ENCODE measurements around the gene TAAR8. TPM values are rescaled to one million over a fixed set of nuclear protein-coding genes. Genes with fewer than 3 reads are reported as not detected.

Gene TAAR8
- total and polyA plus RNA-seq, 2 of the 13 experiments (the other 11 are each of a cell fraction or from before 2014, with no cell fraction given) = 0.07 TPM; not detected in 1

DNA sequence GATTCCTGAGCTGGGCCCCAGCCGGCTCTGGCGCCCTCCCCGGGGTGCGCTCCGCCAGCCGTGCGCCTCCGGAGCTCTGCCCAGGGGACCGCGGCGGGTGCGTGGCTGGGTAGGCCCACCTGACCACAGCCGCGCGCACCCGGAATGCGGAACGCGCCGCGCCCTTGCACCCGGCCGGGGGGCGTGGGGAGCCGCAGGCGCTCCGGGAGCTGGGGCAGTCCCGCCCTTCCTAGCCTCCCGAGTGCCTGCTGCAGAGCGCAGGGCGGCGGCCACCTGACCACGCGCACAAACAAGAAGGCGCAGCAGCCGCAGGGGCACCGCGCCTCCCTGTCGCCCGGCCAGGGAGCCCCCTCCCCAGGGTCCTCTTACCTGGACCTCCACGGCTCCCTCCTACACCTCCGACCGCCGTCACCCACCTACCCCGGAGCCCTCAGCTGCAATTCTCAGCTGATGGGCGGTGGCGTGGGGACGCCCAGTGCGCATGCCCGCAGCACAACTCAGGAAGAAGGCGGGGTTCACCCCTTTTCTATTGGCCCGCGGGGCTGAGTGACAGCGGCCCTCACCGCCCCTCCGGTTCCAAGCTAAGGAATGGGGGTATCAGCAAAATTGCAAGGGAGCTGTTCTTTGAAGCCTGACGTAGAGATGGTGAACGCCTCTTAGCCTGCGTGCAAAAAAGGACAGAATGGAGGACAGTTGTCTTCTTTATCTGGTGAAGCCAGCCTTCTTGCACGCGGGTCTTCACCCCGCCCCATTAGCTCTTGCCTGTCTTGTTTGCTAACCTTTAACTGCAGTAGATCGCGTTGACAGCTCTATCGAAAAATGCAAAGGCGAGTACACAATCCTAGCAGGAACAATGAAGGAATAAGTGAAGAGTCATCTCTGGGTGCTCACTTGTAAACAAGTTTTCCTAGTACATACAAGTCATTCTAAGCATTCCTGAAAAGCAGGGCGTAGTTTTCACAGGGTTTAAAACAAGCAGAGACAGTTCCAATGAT, 39.5 kb upstream of the TAAR8 start, which contains the start of gene STX7 (continued):
- TF ChIP-seq HOXA7 (CRISPR knock-in tag; IDR thresholded peaks at IDR 0.05) (no peak), ZNF556 (CRISPR knock-in tag; IDR thresholded peaks at IDR 0.05; ENCODE audit: borderline replicate concordance) (peak; percentile 29; the same call in 1 of the 2 replicates), ELF1 (CRISPR knock-in tag; IDR thresholded peaks at IDR 0.05) (peak; percentile 91), KDM5A (IDR thresholded peaks at IDR 0.05; ENCODE audit: borderline replicate concordance, low read length) (0 out of 2 replicates have a peak, but pooled peaks have one; percentile 38), SP4 (CRISPR knock-in tag; IDR thresholded peaks at IDR 0.05) (peak; percentile 100), HMG20B (CRISPR knock-in tag; conservative IDR thresholded peaks at IDR 0.05) (no peak), MTA1 (CRISPR knock-in tag; IDR thresholded peaks at IDR 0.05; ENCODE audit: borderline replicate concordance) (peak; percentile 97), RBM22 (optimal IDR thresholded peaks at IDR 0.05; ENCODE audit: low read length) (no peak), ZFP1 (CRISPR knock-in tag; IDR thresholded peaks at IDR 0.05) (no peak), DNMT1 (CRISPR knock-in tag; IDR thresholded peaks at IDR 0.05) (no peak), ASH2L (IDR thresholded peaks at IDR 0.05; ENCODE audit: insufficient read length, low read depth, low read length) (peak; percentile 87), ZNF850 (CRISPR knock-in tag; conservative IDR thresholded peaks at IDR 0.05) (peak; percentile 5; the same call in 1 of the 2 replicates), ATM (IDR thresholded peaks at IDR 0.05; ENCODE audit: borderline replicate concordance) (no peak), ZNF232 (CRISPR knock-in tag; IDR thresholded peaks at IDR 0.05; ENCODE audit: borderline replicate concordance) (peak; percentile 54), NFE2L2 (IDR thresholded peaks at IDR 0.05; ENCODE audit: low read length) (no peak), ZNF343 (CRISPR knock-in tag; IDR thresholded peaks at IDR 0.05) (peak; percentile 86; the same call in 1 of the 2 replicates)
- TF ChIP-seq, protein P1, sequence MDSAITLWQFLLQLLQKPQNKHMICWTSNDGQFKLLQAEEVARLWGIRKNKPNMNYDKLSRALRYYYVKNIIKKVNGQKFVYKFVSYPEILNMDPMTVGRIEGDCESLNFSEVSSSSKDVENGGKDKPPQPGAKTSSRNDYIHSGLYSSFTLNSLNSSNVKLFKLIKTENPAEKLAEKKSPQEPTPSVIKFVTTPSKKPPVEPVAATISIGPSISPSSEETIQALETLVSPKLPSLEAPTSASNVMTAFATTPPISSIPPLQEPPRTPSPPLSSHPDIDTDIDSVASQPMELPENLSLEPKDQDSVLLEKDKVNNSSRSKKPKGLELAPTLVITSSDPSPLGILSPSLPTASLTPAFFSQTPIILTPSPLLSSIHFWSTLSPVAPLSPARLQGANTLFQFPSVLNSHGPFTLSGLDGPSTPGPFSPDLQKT (CRISPR knock-in tag; IDR thresholded peaks at IDR 0.05; ENCODE audit: borderline replicate concordance) = no peak
- TF ChIP-seq, protein P2, sequence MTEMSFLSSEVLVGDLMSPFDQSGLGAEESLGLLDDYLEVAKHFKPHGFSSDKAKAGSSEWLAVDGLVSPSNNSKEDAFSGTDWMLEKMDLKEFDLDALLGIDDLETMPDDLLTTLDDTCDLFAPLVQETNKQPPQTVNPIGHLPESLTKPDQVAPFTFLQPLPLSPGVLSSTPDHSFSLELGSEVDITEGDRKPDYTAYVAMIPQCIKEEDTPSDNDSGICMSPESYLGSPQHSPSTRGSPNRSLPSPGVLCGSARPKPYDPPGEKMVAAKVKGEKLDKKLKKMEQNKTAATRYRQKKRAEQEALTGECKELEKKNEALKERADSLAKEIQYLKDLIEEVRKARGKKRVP (CRISPR knock-in tag; IDR thresholded peaks at IDR 0.05) = peak in 1 of 2 experiments; percentile 45; a peak in 1 of 4 replicates
- TF ChIP-seq, protein P3, sequence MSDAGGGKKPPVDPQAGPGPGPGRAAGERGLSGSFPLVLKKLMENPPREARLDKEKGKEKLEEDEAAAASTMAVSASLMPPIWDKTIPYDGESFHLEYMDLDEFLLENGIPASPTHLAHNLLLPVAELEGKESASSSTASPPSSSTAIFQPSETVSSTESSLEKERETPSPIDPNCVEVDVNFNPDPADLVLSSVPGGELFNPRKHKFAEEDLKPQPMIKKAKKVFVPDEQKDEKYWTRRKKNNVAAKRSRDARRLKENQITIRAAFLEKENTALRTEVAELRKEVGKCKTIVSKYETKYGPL (CRISPR knock-in tag; IDR thresholded peaks at IDR 0.05) = no peak; the same call in 1 of the 2 replicates
- TF ChIP-seq, protein P4, sequence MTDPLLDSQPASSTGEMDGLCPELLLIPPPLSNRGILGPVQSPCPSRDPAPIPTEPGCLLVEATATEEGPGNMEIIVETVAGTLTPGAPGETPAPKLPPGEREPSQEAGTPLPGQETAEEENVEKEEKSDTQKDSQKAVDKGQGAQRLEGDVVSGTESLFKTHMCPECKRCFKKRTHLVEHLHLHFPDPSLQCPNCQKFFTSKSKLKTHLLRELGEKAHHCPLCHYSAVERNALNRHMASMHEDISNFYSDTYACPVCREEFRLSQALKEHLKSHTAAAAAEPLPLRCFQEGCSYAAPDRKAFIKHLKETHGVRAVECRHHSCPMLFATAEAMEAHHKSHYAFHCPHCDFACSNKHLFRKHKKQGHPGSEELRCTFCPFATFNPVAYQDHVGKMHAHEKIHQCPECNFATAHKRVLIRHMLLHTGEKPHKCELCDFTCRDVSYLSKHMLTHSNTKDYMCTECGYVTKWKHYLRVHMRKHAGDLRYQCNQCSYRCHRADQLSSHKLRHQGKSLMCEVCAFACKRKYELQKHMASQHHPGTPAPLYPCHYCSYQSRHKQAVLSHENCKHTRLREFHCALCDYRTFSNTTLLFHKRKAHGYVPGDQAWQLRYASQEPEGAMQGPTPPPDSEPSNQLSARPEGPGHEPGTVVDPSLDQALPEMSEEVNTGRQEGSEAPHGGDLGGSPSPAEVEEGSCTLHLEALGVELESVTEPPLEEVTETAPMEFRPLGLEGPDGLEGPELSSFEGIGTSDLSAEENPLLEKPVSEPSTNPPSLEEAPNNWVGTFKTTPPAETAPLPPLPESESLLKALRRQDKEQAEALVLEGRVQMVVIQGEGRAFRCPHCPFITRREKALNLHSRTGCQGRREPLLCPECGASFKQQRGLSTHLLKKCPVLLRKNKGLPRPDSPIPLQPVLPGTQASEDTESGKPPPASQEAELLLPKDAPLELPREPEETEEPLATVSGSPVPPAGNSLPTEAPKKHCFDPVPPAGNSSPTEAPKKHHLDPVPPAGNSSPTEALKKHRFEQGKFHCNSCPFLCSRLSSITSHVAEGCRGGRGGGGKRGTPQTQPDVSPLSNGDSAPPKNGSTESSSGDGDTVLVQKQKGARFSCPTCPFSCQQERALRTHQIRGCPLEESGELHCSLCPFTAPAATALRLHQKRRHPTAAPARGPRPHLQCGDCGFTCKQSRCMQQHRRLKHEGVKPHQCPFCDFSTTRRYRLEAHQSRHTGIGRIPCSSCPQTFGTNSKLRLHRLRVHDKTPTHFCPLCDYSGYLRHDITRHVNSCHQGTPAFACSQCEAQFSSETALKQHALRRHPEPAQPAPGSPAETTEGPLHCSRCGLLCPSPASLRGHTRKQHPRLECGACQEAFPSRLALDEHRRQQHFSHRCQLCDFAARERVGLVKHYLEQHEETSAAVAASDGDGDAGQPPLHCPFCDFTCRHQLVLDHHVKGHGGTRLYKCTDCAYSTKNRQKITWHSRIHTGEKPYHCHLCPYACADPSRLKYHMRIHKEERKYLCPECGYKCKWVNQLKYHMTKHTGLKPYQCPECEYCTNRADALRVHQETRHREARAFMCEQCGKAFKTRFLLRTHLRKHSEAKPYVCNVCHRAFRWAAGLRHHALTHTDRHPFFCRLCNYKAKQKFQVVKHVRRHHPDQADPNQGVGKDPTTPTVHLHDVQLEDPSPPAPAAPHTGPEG (CRISPR knock-in tag; IDR thresholded peaks at IDR 0.05) = peak; percentile 89

Measured in HepG2 (cell line).